NK-92 treated with Interleukin-12 subunit alpha and Interleukin-12 subunit beta, amount 100 ng/mL, for 24 hours (cell line): Measurements from ENCODE around the gene FGF12.

ENCODE experiments used
- DNase-seq: peaks from one replicate; lab custom pipeline; 2025; lab: John Stamatoyannopoulos, UW

The FGF12 gene

GRCh38 chr3:192186045-192186444 is 541.3 kb downstream of the FGF12 start:
- no peak for DNase-seq

- no peak for DNase-seq
These were observed 544.2 kb downstream of the FGF12 start for GRCh38 chr3:192183109-192183508.

GRCh38 chr3:192181151-192181550 is 546.2 kb downstream of the FGF12 start:
- DNase-seq: no peak

GRCh38 chr3:192177383-192177782 is 550.0 kb downstream of the FGF12 start:
- DNase-seq: no peak

GRCh38 chr3:192174283-192174682 is 553.1 kb downstream of the FGF12 start:
- DNase-seq: no peak

GRCh38 chr3:192171213-192171612 is 556.1 kb downstream of the FGF12 start:
- DNase-seq: no peak

- DNase-seq: no peak
These were observed 556.7 kb downstream of the FGF12 start for GRCh38 chr3:192170659-192171058.

- DNase-seq: no peak
These were observed 557.3 kb downstream of the FGF12 start for GRCh38 chr3:192170031-192170430.

- no peak for DNase-seq
These were observed 557.9 kb downstream of the FGF12 start for GRCh38 chr3:192169332-192169915.

GRCh38 chr3:192168202-192168601 is 559.1 kb downstream of the FGF12 start:
- DNase-seq: no peak

GRCh38 chr3:192165552-192165951 is 561.8 kb downstream of the FGF12 start:
- no peak for DNase-seq

- no peak for DNase-seq
These were observed 565.7 kb downstream of the FGF12 start for GRCh38 chr3:192161661-192162060.

- no peak for DNase-seq
These were observed 571.0 kb downstream of the FGF12 start for GRCh38 chr3:192156382-192156781.

GRCh38 chr3:192155194-192155593 is 572.1 kb downstream of the FGF12 start:
- DNase-seq: no peak

GRCh38 chr3:192133271-192133670 is 594.1 kb downstream of the FGF12 start:
- DNase-seq: no peak

GRCh38 chr3:192130534-192131132 is 596.7 kb downstream of the FGF12 start:
- DNase-seq: peak; percentile 5

- no peak for DNase-seq
These were observed 597.8 kb downstream of the FGF12 start for GRCh38 chr3:192129586-192129985.

GRCh38 chr3:192128922-192129321 is 598.4 kb downstream of the FGF12 start:
- no peak for DNase-seq

- DNase-seq: no peak
These were observed 599.3 kb downstream of the FGF12 start for GRCh38 chr3:192128060-192128459.

- no peak for DNase-seq
These were observed 604.3 kb downstream of the FGF12 start for GRCh38 chr3:192122832-192123594.

- DNase-seq: no peak
These were observed 605.4 kb downstream of the FGF12 start for GRCh38 chr3:192121923-192122322.

- DNase-seq: no peak
These were observed 618.5 kb downstream of the FGF12 start for GRCh38 chr3:192108820-192109219.

- DNase-seq: no peak
These were observed 620.8 kb downstream of the FGF12 start for GRCh38 chr3:192106543-192106942.
